Stomach (tissue), 9 donors: Measurements from ENCODE around the gene TRAPPC3. TPM values are rescaled to one million over a fixed set of nuclear protein-coding genes. Genes with fewer than 3 reads are reported as not detected.

Experiments used
- DNase-seq, 2 donors: peaks; one replicate each; pipeline versions ENCODE4 v3.0.0 to v3.0.0-alpha.2; 2013 to 2019
- H3K27ac ChIP-seq, 5 donors: fragments of 200-600 bp in 4 of 5; sonication (generic) in 4 of 5; one replicate each; pipeline ENCODE4 v1.5.1; 2013 to 2019; ENCODE audit warnings: mild to moderate bottlenecking in 1 of 5, moderate library complexity in 1 of 5
- H3K27me3 ChIP-seq, 3 donors: fragments of 200-600 bp; sonication (generic); one replicate each; pipeline ENCODE4 v1.5.1; 2017 to 2019; ENCODE audit warnings: mixed run types in 1 of 3
- H3K36me3 ChIP-seq, 4 donors: fragments of 200-600 bp; sonication (generic); 1 replicate in 3 of 4; 2 replicates in 1 of 4; pipeline ENCODE4 v1.5.1; 2016 to 2019
- H3K4me1 ChIP-seq, 4 donors: fragments of 200-600 bp; sonication (generic); one replicate each; pipeline ENCODE4 v1.5.1; 2016 to 2019
- H3K4me3 ChIP-seq, 4 donors: fragments of 200-600 bp; sonication (generic) in 3 of 4; one replicate each; pipeline ENCODE4 v1.5.1; 2016 to 2019; ENCODE audit warnings: mild to moderate bottlenecking in 1 of 4
- H3K9me3 ChIP-seq, 4 donors: fragments of 200-600 bp; sonication (generic); one replicate each; pipeline ENCODE4 v1.5.1; 2016 to 2019
- EP300 ChIP-seq: sonication (generic); formaldehyde crosslinking; IDR thresholded peaks from one replicate; pipeline ENCODE4 v1.6.1; 2017; ENCODE audit warnings: antibody characterized with exemption
- POLR2A ChIP-seq, 4 donors: fragments of 450-650 bp; IDR thresholded peaks; one replicate each; pipeline ENCODE4 v1.6.1; 2016; ENCODE audit warnings: antibody characterized with exemption in 4 of 4, control low read depth in 2 of 4, mild to moderate bottlenecking in 1 of 4, moderate library complexity in 1 of 4
- POLR2AphosphoS5 ChIP-seq, 3 donors: sonication (generic); formaldehyde crosslinking; IDR thresholded peaks; one replicate each; pipeline ENCODE4 v1.6.1; 2016; ENCODE audit warnings: antibody characterized with exemption in 3 of 3
- WGBS, 5 donors: extraction: QIAGEN DNeasy Blood & Tissue Kit in 3 of 5; methylation state at CpG; one replicate each; pipeline versions ENCODE4 v1.1.5 to v1.1.7; 2013 to 2018; 5-methylcytosine and 5-hydroxymethylcytosine counted together
- intact Hi-C: fragments of 100-400 bp; cut with DNase I; formaldehyde crosslinking; loops from one replicate; pipeline ENCODE4 v1.15.1; 2023; ENCODE audit warnings: low total_unique reads
- polyA plus RNA-seq, 3 donors: library from polyadenylated mRNA; stranded (reverse); fragments of 200-250 nt; gene quantifications; one replicate each; pipeline ENCODE4 v1.2.3, GENCODE V29; 2013
- total RNA-seq, 5 donors: library from RNA; depleted of rRNA; stranded (reverse); fragments of >200 nt; gene quantifications; one replicate each; pipeline versions ENCODE4 v1.1.0 to v1.2.3, GENCODE V29; 2014 to 2016
- TF ChIP-seq, protein P1 (sequence below), 7 experiments: fragments of 450-650 bp in 4 of 7; fragments of 200-600 bp in 3 of 7; sonication (generic) in 3 of 7; IDR thresholded peaks; one replicate each; pipeline ENCODE4 v1.5.1; 2016 to 2019; ENCODE audit warnings: antibody characterized with exemption in 7 of 7, control low read depth in 2 of 7, mild to moderate bottlenecking in 1 of 7
- donor health status: healthy with polysubstance abuse.
- donor health status: Bipolar disorder and iron deficiency.
- donor health status: healthy.

The TRAPPC3 gene
- total and polyA plus RNA-seq, 8 donors = 8.9 to 64.0 (median 60.9) TPM

DNA sequence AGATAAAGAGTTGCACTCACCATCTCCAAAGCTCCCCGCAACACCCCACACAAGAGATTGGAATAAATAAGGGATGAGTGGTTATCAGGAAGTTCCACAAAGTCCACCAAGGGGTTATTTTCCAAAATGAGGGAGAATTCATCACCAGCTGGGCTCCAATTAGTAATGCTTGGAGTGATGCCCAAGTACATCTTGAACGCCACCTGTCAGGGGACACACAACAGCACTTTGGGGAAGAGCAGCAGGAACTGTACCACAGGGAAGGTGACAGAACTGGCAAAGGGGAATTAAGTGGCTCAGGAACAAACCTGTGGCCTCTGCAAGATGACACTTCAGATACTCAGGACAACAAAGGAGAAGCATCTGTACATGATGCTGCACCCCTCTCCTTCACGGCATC lies 11.5 kb downstream of the TRAPPC3 start:
- intact Hi-C loops = loop anchor here (5.0 kb wide), 1 partner anchor 40 kb away; no protein-coding TSS in a partner anchor
- Histone ChIP-seq H3K4me1 (peaks cover 19 to 69% (median 43%) of the 10 kb centered on the region in 4 donors), H3K27me3 (no peaks in the 10 kb centered on the region), H3K27ac (peak overlapping the region in 3 of 5 donors; percentile 63 to 80 (median 64)), H3K4me3 (no peak overlapping the region), H3K9me3 (no peaks in the 10 kb centered on the region), H3K36me3 (peaks cover 24 to 47% (median 45%) of the 10 kb centered on the region in 4 donors)
- no peak for TF ChIP-seq POLR2AphosphoS5 (IDR thresholded peaks at IDR 0.05)
- no peak for TF ChIP-seq POLR2A (IDR thresholded peaks at IDR 0.05)
- TF ChIP-seq EP300 = no peak
- TF ChIP-seq, protein P1, sequence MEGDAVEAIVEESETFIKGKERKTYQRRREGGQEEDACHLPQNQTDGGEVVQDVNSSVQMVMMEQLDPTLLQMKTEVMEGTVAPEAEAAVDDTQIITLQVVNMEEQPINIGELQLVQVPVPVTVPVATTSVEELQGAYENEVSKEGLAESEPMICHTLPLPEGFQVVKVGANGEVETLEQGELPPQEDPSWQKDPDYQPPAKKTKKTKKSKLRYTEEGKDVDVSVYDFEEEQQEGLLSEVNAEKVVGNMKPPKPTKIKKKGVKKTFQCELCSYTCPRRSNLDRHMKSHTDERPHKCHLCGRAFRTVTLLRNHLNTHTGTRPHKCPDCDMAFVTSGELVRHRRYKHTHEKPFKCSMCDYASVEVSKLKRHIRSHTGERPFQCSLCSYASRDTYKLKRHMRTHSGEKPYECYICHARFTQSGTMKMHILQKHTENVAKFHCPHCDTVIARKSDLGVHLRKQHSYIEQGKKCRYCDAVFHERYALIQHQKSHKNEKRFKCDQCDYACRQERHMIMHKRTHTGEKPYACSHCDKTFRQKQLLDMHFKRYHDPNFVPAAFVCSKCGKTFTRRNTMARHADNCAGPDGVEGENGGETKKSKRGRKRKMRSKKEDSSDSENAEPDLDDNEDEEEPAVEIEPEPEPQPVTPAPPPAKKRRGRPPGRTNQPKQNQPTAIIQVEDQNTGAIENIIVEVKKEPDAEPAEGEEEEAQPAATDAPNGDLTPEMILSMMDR (IDR thresholded peaks at IDR 0.05) = no peak
- no peak for DNase-seq
- 81 to 90% (median 88%) methylated on average over 3 of the region's 3 CpGs for WGBS, 5 donors

- WGBS, 5 donors = 74 to 83% (median 77%) methylated on average over 5 of the region's 5 CpGs
- DNase-seq = no peak
- Histone ChIP-seq H3K27ac (peak overlapping the region in 4 of 5 donors; percentile 62 to 80 (median 64)), H3K9me3 (no peaks in the 10 kb centered on the region), H3K4me3 (no peak overlapping the region), H3K4me1 (peaks cover 19 to 64% (median 41%) of the 10 kb centered on the region in 4 donors), H3K36me3 (peaks cover 24 to 47% (median 45%) of the 10 kb centered on the region in 4 donors), H3K27me3 (no peaks in the 10 kb centered on the region)
- TF ChIP-seq, protein P1 (IDR thresholded peaks at IDR 0.05) = no peak
- no peak for TF ChIP-seq POLR2AphosphoS5 (IDR thresholded peaks at IDR 0.05)
- TF ChIP-seq POLR2A (IDR thresholded peaks at IDR 0.05) = no peak
- no peak for TF ChIP-seq EP300
- intact Hi-C loops = loop anchor here (5.0 kb wide), 1 partner anchor 40 kb away; no protein-coding TSS in a partner anchor
Measured at GRCh38 chr1:36137226-36137625, 12.1 kb downstream of the TRAPPC3 start.

- WGBS, 5 donors = 14 to 61% (median 35%) methylated on average over 1 of the region's 1 CpG
- no peaks in the 10 kb centered on the region for H3K27me3 ChIP-seq
- H3K4me1 ChIP-seq = peaks cover 19 to 60% (median 37%) of the 10 kb centered on the region in 4 donors
- H3K36me3 ChIP-seq = peaks cover 24 to 47% (median 45%) of the 10 kb centered on the region in 4 donors
- intact Hi-C loops = loop anchor here (5.0 kb wide), 1 partner anchor 39 kb away; no protein-coding TSS in a partner anchor
- H3K4me3 ChIP-seq = no peak overlapping the region
- TF ChIP-seq POLR2A (IDR thresholded peaks at IDR 0.05) = no peak
- TF ChIP-seq, protein P1 (IDR thresholded peaks at IDR 0.05) = no peak
- peak in 1 of 3 donors; percentile 71 for TF ChIP-seq POLR2AphosphoS5 (IDR thresholded peaks at IDR 0.05)
- no peak for TF ChIP-seq EP300
- DNase-seq = no peak
- no peaks in the 10 kb centered on the region for H3K9me3 ChIP-seq
- peak overlapping the region in 4 of 5 donors; percentile 62 to 80 (median 64) for H3K27ac ChIP-seq
Measured at GRCh38 chr1:36136535-36136934, 12.8 kb downstream of the TRAPPC3 start.

DNA sequence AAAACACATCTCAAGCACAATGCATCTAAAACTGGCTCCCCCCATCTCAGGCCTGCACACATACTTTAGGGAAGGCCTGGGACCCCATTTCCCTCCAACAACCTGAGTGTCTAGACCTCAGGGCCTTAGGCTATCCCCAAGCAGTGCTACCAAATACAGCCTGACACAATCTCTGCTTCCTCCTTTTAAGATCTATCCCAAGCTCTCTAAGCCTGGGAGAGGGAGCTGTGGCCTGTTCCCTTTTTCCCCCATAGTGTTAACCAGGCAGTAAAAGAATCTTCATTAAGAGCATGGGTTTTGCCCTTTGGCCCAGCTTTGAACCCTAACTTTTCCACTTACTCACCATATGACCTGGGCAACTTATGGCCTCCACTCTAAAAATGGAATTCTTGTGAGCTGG lies 13.5 kb downstream of the TRAPPC3 start:
- Histone ChIP-seq H3K4me3 (no peak overlapping the region), H3K4me1 (peaks cover 17 to 60% (median 37%) of the 10 kb centered on the region in 4 donors), H3K27me3 (no peaks in the 10 kb centered on the region), H3K27ac (peak overlapping the region in 4 of 5 donors; percentile 62 to 80 (median 64)), H3K36me3 (peaks cover 24 to 47% (median 45%) of the 10 kb centered on the region in 4 donors), H3K9me3 (no peaks in the 10 kb centered on the region)
- intact Hi-C loops = loop anchor here (5.0 kb wide), 1 partner anchor 38 kb away; no protein-coding TSS in a partner anchor
- TF ChIP-seq, protein P1 (IDR thresholded peaks at IDR 0.05) = no peak
- TF ChIP-seq EP300 (no peak), POLR2A (IDR thresholded peaks at IDR 0.05) (no peak), POLR2AphosphoS5 (IDR thresholded peaks at IDR 0.05) (no peak)
- DNase-seq = no peak
